Gastroesophageal sphincter (tissue), 3 donors: ENCODE results near the gene ATG2A.

Experiments
- POLR2A ChIP-seq, 2 donors: fragments of 450-650 bp; IDR thresholded peaks; one replicate each; pipeline ENCODE4 v1.6.1; 2017; ENCODE audit warnings: antibody characterized with exemption in 2 of 2, mild to moderate bottlenecking in 2 of 2, moderate library complexity in 1 of 2
- POLR2AphosphoS5 ChIP-seq: sonication (generic); formaldehyde crosslinking; IDR thresholded peaks from one replicate; pipeline ENCODE4 v1.6.1; 2017; ENCODE audit warnings: antibody characterized with exemption
- TF ChIP-seq, protein P1 (sequence below), 4 experiments: fragments of 200-600 bp in 2 of 4; fragments of 450-650 bp in 2 of 4; sonication (generic) in 1 of 4; IDR thresholded peaks; one replicate each; pipeline ENCODE4 v1.5.1; 2017 to 2019; ENCODE audit warnings: antibody characterized with exemption in 4 of 4, mild to moderate bottlenecking in 2 of 4, moderate library complexity in 2 of 4

DNA sequence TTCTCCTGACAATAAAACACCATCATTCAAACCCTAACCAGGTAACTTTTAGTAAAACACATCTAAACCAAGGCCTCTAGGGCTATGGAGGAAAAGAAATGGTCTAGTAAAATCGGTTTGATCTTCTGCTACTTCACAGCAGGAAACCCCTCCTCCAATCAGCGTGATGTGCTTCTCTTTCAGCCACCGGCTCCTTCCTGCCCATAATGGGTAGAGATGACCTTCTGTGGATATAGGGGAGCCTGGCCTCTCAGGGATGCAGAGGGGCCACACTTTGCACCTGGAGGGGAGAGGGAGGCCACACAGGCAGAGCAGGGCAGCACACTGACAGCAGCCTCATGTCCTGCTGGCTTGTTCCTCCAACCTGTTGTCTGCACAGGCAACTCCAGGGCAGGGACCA lies 45.5 kb downstream of the ATG2A start:
- TF ChIP-seq POLR2A (IDR thresholded peaks at IDR 0.05) (no peak), POLR2AphosphoS5 (no peak)
- TF ChIP-seq, protein P1, sequence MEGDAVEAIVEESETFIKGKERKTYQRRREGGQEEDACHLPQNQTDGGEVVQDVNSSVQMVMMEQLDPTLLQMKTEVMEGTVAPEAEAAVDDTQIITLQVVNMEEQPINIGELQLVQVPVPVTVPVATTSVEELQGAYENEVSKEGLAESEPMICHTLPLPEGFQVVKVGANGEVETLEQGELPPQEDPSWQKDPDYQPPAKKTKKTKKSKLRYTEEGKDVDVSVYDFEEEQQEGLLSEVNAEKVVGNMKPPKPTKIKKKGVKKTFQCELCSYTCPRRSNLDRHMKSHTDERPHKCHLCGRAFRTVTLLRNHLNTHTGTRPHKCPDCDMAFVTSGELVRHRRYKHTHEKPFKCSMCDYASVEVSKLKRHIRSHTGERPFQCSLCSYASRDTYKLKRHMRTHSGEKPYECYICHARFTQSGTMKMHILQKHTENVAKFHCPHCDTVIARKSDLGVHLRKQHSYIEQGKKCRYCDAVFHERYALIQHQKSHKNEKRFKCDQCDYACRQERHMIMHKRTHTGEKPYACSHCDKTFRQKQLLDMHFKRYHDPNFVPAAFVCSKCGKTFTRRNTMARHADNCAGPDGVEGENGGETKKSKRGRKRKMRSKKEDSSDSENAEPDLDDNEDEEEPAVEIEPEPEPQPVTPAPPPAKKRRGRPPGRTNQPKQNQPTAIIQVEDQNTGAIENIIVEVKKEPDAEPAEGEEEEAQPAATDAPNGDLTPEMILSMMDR (IDR thresholded peaks at IDR 0.05), result no peak
